ENCODE data around the gene PAQR9. TPM values are rescaled to one million over a fixed set of nuclear protein-coding genes. Genes with fewer than 3 reads are reported as not detected.

Gene PAQR9
- total and polyA plus RNA-seq, 2 of the 13 experiments (the other 11 are each of a cell fraction or from before 2014, with no cell fraction given), result 3.7 to 10.3 TPM

DNA sequence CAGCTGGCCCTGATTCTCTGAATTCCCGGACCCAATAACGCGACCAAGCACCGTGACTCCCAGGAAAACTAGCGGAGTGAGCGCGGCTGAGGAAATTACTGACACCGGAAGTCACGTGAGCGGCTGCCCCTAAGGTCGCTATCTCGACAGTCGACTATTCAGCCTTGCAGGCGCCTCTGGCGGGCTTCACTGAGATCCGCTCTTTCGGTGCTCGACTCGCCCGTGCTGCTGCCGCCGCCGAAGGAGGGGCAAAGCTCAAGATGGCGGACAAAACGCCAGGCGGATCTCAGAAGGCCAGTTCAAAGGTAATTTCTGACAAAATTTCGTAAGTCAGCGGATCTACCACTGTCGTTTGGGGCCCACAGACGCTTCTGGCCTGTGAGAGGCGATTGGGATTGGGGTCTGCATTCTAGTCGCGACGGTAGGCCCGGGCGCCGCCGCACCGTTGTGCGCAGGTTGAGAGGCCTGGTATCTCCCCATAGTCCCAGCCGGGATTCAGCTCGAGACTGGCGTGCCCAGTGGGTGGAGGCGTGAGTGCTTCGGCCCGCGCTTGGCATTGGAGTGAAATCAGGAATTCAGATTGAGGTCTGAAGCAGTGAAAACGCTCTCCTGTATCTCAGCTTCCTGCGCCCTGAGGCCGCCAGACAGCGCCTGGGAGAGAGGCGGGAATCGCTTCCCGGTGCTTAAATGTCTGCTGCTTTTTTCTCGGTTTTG is 38.1 kb upstream of the PAQR9 start, which contains the start of gene U2SURP (continued):
- TF ChIP-seq PAX8 (CRISPR knock-in tag; IDR thresholded peaks at IDR 0.05; ENCODE audit: borderline replicate concordance) (no peak), ZNF816 (CRISPR knock-in tag; IDR thresholded peaks at IDR 0.05; ENCODE audit: borderline replicate concordance) (peak; percentile 82; the same call in 1 of the 2 replicates), MBNL3 (CRISPR knock-in tag; conservative IDR thresholded peaks at IDR 0.05) (no peak), POLR2AphosphoS5 (IDR thresholded peaks at IDR 0.05; ENCODE audit: low read depth, low read length) (peak; percentile 97), GPN1 (CRISPR knock-in tag; IDR thresholded peaks at IDR 0.05; ENCODE audit: borderline replicate concordance) (no peak), SIN3A (IDR thresholded peaks at IDR 0.05; ENCODE audit: borderline replicate concordance, low read depth, low read length) (peak; percentile 69), MATR3 (CRISPR knock-in tag; IDR thresholded peaks at IDR 0.05) (no peak), ZNF136 (CRISPR knock-in tag; IDR thresholded peaks at IDR 0.05; ENCODE audit: low read depth) (0 out of 2 replicates have a peak, but pooled peaks have one; percentile 29), ZNF496 (CRISPR knock-in tag; IDR thresholded peaks at IDR 0.05; ENCODE audit: insufficient replicate concordance) (no peak), ATM (IDR thresholded peaks at IDR 0.05; ENCODE audit: borderline replicate concordance) (no peak), SPEN (CRISPR knock-in tag; IDR thresholded peaks at IDR 0.05; ENCODE audit: low read depth) (peak; percentile 73), ZNF558 (CRISPR knock-in tag; IDR thresholded peaks at IDR 0.05; ENCODE audit: borderline replicate concordance) (peak; percentile 70; the same call in 1 of the 2 replicates), MTA1 (CRISPR knock-in tag; IDR thresholded peaks at IDR 0.05; ENCODE audit: borderline replicate concordance) (peak; percentile 84; the same call in 1 of the 2 replicates), ZNF230 (CRISPR knock-in tag; IDR thresholded peaks at IDR 0.05) (peak; percentile 86; the same call in 1 of the 2 replicates), KDM5A (IDR thresholded peaks at IDR 0.05; ENCODE audit: borderline replicate concordance, low read length) (peak; percentile 98), ZNF138 (CRISPR knock-in tag; IDR thresholded peaks at IDR 0.05; ENCODE audit: low read depth) (0 out of 2 replicates have a peak, but pooled peaks have one; percentile 70)
- TF ChIP-seq, protein P1, sequence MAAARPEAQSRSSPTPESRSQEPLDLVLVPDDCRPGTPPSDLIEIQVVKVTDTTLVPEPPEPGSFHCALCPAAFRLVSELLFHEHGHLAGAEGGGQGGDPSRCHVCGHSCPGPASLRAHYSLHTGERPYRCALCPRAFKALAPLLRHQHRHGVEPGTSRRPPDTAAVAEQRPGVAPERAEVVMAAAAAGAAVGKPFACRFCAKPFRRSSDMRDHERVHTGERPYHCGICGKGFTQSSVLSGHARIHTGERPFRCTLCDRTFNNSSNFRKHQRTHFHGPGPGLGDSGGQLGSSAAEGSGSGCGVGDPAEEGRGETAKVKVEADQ (CRISPR knock-in tag; IDR thresholded peaks at IDR 0.05; ENCODE audit: borderline replicate concordance), result no peak
- TF ChIP-seq, protein P2, sequence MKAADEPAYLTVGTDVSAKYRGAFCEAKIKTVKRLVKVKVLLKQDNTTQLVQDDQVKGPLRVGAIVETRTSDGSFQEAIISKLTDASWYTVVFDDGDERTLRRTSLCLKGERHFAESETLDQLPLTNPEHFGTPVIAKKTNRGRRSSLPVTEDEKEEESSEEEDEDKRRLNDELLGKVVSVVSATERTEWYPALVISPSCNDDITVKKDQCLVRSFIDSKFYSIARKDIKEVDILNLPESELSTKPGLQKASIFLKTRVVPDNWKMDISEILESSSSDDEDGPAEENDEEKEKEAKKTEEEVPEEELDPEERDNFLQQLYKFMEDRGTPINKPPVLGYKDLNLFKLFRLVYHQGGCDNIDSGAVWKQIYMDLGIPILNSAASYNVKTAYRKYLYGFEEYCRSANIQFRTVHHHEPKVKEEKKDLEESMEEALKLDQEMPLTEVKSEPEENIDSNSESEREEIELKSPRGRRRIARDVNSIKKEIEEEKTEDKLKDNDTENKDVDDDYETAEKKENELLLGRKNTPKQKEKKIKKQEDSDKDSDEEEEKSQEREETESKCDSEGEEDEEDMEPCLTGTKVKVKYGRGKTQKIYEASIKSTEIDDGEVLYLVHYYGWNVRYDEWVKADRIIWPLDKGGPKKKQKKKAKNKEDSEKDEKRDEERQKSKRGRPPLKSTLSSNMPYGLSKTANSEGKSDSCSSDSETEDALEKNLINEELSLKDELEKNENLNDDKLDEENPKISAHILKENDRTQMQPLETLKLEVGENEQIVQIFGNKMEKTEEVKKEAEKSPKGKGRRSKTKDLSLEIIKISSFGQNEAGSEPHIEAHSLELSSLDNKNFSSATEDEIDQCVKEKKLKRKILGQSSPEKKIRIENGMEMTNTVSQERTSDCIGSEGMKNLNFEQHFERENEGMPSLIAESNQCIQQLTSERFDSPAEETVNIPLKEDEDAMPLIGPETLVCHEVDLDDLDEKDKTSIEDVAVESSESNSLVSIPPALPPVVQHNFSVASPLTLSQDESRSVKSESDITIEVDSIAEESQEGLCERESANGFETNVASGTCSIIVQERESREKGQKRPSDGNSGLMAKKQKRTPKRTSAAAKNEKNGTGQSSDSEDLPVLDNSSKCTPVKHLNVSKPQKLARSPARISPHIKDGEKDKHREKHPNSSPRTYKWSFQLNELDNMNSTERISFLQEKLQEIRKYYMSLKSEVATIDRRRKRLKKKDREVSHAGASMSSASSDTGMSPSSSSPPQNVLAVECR (CRISPR knock-in tag; IDR thresholded peaks at IDR 0.05; ENCODE audit: borderline replicate concordance), result peak; percentile 94
- TF ChIP-seq, protein P3, sequence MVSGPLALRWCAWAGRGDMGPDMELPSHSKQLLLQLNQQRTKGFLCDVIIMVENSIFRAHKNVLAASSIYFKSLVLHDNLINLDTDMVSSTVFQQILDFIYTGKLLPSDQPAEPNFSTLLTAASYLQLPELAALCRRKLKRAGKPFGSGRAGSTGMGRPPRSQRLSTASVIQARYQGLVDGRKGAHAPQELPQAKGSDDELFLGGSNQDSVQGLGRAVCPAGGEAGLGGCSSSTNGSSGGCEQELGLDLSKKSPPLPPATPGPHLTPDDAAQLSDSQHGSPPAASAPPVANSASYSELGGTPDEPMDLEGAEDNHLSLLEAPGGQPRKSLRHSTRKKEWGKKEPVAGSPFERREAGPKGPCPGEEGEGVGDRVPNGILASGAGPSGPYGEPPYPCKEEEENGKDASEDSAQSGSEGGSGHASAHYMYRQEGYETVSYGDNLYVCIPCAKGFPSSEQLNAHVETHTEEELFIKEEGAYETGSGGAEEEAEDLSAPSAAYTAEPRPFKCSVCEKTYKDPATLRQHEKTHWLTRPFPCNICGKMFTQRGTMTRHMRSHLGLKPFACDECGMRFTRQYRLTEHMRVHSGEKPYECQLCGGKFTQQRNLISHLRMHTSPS (CRISPR knock-in tag; IDR thresholded peaks at IDR 0.05; ENCODE audit: low read depth), result no peak; the same call in none of the 2 replicates
- TF ChIP-seq, protein P4, sequence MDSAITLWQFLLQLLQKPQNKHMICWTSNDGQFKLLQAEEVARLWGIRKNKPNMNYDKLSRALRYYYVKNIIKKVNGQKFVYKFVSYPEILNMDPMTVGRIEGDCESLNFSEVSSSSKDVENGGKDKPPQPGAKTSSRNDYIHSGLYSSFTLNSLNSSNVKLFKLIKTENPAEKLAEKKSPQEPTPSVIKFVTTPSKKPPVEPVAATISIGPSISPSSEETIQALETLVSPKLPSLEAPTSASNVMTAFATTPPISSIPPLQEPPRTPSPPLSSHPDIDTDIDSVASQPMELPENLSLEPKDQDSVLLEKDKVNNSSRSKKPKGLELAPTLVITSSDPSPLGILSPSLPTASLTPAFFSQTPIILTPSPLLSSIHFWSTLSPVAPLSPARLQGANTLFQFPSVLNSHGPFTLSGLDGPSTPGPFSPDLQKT (CRISPR knock-in tag; IDR thresholded peaks at IDR 0.05; ENCODE audit: borderline replicate concordance), result no peak; the same call in 1 of the 2 replicates
